Stimulated activated CD8-positive, alpha-beta memory T cell treated with anti-CD3 and anti-CD28 coated beads, Interleukin-7, amount 100 ng/mL, for 48 hours (primary cell): ENCODE results near the gene TOR2A.
A peak's percentile ranks its signal among the peaks of the same experiment; 100 is the strongest.

Experiments used
- DNase-seq, 2 donors: peaks; one replicate each; pipeline ENCODE4 v3.0.0-alpha.2; 2020; ENCODE audit warnings: low read depth in 1 of 2; ENCODE audit errors: extremely low read depth in 1 of 2

TOR2A gene

DNA sequence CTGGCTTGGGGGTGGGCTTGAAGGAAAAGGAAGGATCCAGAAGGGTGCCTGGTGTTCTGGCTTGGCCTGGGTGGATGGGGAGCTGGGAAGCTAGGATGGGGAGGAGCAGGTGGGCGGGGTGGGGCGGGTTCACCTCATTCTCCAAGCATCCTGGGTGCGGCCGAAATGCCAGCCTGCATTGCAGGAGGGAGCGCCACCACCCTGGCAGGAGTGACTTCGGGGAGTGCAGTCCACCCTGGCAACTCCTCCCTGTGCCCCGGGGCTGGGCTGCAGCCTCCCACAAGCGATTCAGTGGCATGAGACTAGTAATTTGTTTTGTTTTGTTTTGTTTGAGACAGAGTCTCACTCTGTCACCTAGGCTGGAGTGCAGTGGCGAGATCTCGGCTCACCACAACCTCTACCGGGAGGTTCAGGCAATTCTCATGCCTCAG lies 13.7 kb downstream of the TOR2A start:
- no peak for DNase-seq

DNA sequence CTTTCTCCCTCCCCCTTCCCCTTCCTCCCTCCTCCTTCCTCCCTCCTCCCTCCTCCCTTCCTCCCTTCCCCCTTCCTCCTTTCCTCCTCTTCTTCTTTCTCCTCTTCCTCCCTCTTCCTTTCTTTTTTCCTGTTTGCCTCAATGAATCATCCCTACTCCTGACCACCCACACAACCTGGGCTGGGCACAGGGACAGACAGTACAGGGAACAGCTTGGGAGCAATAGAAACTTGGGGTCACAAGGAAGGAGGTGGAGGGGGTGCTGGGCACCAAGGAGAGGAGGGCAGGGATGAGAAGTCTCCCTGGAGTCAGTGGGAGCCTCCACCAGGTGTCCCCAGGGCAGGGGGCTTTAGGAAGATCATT lies 14.2 kb downstream of the TOR2A start:
- DNase-seq, result no peak

DNA sequence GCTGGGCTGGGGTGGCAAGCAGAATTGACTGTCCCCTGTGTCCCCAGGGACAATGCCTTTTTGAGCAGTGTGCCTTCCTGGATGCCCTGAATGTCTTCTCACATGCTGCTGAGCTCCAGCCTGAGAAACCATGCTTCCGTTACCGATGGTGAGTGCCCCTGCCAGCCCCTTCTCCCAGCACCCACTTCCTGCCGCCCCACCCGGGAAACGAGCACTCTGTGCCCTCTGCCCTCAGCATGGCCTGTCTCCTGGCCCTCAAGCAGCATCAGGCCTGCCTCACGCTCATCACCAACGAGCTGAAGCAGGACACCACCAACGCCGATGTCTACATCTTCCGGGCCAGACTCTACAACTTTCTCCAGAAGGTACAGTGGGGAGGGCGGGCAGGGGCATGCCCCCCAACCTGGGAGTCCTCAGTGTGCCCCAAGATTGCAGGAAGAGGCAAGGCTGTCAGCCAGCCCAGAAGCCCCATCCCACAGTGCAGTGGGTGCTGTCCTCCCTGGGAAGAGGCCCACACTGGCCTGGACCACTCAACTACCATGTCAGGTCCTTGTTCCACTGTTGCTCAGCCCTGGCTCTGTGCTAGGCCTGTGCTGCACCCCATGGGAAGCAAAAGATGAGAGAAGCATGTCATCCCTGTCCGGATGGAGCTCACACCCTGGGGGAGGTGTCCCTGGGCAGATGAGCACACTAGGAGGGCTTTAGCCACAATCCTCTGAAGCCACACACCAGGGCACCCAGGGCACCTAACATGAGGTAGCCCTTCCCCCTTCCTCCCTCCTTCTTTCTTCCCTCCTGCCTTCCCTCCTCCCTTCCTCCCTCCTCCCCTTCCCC lies 14.8 kb downstream of the TOR2A start:
- DNase-seq, result no peak

DNA sequence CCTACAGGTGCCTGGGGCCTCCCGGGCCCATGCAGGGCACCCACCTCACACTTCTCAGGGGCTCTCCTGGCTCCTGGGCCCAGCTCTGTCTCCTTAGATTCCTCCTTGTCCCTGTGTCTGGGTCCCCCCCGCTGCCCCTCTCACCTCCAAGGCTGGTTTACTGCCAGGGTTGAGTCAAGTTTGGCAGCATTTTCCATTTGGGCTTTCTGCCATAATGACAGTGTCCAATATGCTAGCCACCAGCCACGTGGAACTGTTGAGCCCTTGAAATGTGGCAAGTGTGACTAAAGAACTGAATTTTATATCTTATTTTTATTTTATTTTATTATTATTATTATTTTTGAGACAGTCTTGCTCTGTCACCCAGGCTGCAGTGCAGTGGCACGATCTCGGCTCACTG lies 17.3 kb downstream of the TOR2A start:
- no peak for DNase-seq

DNA sequence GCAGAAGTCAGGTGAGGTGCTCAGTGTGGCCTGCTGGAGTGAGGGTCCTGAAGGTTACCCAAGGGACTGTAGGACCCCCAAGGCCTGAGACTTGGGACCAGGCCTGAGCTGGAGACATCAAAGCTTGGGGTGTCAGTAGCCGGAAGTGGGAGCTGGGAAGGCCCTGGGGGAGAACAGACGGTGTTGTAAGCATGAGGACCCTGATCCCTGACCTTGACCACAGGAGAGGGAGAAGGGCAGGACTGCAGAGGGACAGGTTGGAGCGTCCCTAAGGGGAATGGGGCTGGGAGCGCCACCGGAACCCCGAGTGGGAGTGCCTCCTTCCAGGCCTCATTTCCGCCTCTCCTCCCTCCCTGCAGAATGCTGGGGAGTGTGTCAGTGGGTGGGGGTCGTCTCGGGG lies 18.7 kb downstream of the TOR2A start:
- DNase-seq, result no peak

DNA sequence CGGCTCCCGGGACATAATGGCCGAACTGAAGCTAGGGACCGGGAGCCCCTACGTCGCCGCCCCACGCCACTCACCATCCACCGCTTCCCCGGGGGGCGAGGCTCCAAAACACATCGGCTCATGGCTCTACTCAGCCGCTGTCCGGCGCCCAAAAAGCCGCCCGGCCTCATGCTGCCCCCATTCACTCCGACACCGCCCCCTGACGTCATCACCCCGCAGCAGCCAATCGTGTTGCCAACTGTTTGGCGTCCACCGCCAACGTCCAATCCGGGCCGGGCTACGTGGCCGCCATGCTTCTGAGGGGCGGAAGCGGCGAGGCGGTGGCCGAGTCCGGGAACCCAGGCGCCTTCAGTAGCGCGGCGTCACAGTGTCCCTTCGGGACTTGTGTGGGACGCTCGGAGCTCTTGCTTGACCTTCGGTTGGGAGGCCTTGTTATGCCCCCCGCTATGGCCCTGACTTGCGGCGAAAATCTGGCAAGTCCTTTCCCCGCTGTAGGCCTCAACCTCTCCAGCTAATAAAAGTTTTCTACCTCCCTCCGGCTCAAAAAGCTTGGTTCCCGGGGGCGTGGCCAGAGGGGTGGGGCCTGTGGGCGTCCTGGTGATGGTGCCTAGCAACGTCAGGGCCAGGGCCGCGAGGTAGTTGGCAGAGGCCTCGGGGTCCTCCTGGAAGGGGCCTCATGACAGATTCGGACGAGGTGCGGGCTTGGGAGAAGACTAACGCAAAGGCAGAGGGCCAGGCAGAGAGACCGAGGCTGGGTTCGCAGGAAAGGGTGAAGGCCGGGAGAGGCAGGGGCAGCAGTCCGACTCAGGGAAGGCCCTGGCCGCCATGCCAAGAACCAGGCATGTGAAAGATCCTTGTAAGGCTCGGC lies 19.4 kb downstream of the TOR2A start, which contains the start of the genes PTRH1 and TTC16:
TSS of gene PTRH1 (minus strand) at position 194 of the 868 bp plus-strand sequence. CDS start at position 170, 24 bp downstream.
TSS of gene TTC16 (plus strand) at position 610 of the 868 bp plus-strand sequence. CDS start at position 677, 67 bp downstream.
- peak; percentile 93 to 97 for DNase-seq

DNA sequence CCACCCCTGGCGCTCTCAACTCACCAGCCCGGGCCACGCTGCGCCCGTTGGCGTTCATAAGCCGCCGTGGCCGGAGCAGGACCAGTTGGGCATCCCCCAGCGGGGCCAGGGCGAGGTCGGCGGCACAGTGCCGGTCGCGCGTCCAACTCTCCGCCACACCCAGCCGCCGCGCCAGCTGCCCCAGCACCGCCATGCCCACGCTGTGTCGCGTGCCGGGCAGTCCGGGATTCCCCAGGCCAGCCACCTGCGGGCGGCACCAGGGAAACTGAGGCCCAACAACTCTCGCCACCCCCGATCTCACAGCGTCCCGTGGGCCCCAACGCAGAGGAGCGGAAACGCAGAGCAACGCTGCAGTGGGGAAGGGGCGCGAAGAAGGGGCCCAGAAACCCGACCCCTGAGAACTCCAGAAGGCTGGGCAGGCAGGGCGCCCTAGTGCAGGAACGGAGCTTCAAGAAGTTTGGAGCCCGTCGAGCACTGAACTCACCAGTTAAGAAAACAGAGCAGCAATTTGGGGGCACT lies 20.1 kb downstream of the TOR2A start:
- DNase-seq, result no peak

DNA sequence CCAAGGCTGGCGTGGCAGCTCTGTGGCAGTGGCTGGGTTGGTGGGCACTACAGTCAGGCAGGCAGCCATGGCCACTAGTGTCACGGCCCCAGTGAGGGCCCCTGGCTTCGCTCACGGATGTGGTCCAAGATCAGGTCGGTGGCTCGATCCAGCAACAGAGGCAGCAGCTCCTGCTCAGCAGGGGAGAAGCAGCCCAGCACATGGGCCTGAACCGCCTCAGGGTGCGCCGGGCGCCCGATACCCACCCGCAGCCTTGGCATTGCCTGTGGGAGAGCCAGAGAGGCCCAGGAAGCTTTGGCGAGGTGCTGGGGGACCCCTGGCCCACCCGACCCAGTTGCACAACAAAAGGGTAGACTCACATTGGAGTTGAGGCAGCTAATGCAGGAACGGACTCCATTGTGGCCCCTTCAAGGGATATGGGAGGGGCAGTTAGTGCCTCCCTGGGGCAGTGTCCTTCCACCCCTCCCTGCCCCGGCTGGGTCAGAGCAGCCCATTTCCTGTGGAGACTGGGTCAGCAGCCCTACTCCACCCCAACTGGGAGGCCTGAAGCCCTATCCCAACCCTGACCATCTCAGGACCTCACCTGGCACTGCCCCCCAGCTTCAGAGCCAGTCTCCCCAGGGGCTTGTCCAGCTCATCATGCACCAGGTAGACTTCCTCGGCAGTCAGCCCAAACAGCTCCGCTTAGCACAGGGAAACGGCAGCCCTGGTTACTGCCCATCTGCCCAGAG lies 20.9 kb downstream of the TOR2A start:
- no peak for DNase-seq

DNA sequence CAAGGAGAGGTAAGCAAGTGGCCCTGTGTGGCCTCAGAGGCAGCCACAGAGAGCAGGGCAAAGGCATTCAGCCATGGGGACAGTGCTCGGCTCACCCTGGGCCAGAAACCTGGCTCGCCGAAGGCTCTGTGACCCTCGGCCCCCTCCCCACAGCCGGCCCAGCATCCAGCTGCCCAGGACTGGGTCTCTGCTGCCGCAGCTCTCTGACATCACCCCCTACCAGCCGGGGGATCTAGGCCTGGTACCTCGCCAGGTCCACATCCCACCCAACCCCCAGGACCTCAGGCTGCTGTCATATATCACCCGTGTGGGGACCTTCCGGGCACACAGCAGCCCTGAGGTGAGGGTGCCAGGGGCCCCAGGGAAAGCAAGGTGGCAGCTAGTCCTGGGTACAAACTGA lies 22.2 kb downstream of the TOR2A start:
- DNase-seq, result no peak

DNA sequence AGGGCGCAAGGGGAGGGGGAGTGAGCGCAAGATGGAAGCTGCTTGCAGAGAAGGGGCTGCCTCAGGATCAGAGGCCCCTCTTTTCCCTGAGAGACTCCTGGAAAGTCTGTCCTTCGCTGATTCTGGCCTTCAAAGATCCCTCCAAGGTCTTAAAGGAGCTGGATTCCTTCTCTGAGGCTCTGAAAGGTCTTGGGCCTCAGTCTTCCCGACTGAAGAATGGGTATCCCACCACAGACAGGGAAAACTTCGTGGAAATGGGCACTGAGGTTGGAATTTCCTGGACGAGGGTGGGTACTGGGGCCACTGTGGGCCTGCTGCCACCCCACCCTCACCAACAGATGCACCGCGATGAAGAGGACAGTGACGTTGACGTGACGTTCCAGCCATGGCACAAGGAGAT lies 22.7 kb downstream of the TOR2A start:
- DNase-seq, result no peak

DNA sequence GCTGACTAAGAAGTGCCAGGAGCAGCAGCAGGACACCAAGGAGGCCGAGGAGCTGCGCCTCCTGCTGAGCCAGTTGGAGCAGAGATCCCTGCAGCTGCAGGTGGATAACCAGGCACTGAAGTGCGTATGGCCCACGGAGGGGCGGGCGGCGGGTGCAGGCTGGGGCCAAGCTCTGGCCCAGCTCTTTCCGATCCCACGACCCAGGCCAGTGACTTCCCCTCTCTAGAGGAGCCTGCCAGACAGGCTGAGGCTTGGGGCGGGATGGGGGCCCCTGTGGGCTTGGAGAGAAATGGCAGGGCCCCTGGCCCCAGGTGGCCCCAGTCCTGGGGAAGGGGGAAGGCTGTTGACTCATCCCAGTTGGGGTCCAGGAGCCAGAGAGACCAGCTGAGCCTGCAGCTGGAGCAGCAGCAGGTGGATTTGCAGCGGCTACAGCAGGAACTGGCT lies 23.2 kb downstream of the TOR2A start:
- no peak for DNase-seq

DNA sequence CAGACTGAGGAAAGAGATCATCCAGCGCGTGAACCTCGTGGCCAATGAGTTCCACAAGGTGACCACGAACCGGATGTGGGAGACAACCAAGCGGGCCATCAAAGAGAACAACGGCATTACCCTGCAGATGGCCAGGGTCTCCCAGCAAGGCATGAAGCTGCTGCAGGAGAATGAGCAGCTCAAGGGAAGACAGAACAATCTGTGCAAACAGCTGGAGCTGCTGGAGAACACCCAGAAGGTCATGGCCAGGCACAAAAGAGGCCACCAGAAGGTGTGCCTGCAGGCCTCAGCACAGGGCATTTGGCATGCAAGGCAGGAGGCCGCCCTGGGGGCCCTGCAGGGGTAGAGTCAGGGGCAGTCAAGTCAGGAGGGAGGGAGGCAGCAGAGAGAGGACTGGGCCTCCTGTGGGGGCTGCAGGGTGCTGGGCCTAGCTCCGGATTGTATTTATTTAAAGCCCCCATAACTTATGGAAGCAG lies 23.8 kb downstream of the TOR2A start:
- no peak for DNase-seq

DNA sequence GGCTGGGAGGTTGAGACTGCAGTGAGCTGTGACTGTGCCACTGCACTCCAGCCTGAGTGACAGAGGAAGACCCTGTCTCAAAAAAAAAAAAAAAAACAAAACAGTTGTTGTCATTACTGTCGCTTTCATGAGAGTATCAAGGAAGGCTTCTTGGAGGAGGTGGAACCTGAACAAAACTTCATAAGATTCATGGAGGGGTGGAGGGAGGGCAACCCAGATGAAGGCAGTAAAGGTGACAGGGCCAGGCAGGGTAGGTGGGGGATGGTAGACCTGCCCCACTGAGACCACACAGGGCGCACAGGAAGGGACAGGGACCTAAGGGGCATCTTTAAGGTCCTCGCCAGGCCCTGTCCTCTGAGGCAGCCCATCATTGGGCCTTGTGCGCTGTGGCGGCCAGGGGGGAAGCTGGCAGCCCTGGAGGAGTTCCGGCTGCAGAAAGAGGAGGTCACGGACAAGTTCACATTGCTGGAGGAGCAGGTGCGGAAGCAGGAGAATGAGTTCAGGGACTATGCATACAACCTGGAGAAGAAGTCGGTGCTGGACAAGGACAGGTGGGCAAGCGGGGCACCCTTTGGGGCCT lies 24.8 kb downstream of the TOR2A start:
- no peak for DNase-seq

DNA sequence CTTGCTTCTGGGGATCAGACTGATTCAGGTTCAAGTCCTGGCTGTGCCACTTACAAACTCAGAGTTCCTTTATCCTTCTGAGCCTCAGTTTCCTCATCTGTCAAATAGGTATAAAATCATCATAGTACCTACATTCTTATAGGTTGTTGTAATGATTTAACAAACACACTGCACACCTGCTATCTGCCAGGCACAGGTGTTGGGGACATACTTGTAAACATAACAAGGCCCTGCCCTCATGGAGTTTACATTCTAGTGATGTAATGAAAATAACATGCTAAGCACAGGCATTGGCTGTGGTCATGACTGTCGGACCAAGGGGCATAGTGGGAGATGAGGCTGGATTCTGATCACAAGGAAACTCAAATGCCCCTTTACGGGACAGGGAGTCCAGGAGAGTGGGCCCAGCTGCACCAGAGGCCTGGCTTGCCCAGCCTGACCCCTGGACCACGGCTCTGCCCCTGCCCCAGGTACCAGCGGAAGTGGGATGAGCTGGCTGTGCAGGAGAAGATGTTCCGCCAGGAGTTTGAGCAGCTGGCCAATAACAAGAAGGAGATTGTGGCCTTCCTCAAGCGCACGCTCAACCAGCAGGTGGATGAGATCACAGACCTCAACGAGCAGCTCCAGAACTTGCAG lies 26.0 kb downstream of the TOR2A start:
- no peak for DNase-seq

DNA sequence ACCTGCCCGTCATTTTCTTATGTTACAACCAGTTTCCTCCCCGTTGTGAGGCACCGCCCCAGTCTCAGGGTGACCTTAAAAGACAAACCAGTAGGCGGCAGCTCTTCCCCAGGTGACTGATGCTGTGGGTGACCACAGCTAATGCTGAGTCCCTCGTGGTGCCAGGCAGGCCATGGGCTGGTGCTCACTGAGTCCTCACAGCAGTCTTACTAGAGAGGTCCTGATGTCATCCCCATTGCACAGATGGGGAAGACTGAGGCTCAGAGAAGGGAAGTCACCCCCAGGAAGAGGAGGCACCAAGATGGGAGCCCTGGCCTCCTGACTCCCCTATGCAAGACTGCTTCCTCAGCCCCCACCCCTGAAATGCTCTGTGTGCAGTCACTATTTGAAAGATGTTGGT lies 27.3 kb downstream of the TOR2A start:
- peak in 1 of 2 donors; percentile 29 for DNase-seq

DNA sequence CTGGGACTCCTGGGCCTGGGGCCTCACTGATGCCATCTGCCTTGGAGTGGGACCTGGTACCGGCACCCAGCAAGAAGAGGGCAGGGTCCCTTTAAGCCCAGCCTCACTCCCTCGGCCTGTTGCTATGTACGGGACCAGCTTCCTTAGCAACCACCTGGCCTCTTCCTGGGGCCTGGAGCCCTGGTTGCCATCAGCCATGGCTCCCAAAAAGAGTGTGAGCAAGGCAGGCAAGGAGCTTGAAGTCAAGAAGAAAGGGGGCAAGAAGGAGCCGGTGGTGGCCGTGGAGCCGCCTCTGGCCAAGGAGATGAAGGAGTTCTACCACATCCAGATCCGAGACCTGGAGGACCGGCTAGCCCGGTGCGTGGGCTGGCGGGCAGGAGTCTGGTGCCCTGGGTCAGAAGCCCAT lies 28.3 kb downstream of the TOR2A start, which contains the start of gene CFAP157:
TSS of gene CFAP157 (plus strand) at position 153 of the 406 bp plus-strand sequence. CDS start at position 197, 44 bp downstream.
- DNase-seq, result no peak

DNA sequence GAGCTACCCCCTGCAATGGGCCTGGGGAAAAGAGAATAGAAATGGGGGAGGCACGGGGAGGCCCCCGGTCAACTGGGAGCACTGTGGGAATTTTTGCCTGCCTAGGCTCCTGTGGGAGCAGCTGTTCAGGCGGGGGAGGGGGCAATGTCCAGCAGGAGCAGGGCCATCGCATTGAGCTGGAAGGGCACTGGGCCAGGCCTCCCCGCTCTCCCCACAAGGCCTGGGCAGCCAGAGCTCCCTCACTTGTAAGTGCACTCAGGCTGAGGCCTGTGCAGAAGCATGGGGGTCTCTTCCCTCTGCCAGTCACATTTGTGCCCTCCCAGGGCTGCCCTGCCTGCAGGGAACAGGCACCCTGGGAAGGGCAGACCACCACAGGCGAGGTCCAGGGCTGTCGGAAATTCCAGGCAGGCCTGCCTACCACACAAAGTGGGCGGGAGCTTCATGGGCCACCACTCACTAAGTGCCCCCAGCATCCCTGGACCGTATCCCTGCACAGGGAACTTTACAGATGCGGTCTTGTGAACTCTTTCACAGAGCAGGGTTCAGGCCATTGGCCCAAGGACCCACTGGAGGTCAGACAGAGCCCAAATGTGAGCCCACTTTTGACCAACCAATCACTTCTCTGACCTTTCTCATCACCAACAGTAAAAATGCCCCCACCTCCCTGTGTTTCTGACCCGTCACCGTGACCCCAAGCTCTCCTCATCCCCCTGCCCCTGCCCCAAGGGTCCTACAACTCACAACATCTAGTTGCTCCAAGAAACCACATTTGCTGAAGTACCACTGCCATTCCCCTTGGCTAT lies 29.3 kb downstream of the TOR2A start:
- DNase-seq, result no peak

DNA sequence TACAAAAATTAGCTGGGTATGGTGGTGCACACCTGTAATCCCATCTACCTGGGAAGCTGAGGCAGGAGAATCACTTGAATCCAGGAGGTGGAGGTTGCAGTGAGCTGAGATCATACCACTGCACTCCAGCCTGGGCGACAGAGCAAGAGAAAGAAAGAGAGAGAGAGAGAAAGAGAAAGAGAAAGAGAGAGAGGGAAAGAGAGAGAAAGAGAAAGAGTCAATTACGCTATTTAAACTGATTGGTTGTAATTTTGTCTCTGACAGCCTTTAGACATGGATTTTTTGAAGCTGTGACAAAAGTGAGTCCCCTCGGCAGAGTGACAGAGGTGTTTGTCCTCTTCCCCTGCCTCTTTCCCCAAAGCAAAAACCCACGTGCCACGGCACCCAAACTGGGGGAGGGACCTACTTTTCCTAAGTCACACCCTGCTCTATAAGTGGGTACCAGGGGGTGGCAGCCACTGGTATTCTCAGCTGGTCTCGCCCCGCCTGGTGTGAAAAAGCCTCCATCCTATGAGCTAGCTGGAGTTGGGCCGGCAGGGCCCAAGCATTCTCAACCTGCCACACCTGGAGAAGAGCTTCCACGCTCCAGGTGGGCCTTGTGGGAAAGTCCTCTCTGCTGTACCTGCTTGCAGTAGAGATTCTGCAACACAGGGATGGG lies 31.7 kb downstream of the TOR2A start:
- DNase-seq, result no peak
